ENCODE measurements around the gene AMER1. TPM values are rescaled to one million over a fixed set of nuclear protein-coding genes. Genes with fewer than 3 reads are reported as not detected.

AMER1 gene
- total RNA-seq, 1 experiment from 2014 or later: 3.4 TPM

DNA sequence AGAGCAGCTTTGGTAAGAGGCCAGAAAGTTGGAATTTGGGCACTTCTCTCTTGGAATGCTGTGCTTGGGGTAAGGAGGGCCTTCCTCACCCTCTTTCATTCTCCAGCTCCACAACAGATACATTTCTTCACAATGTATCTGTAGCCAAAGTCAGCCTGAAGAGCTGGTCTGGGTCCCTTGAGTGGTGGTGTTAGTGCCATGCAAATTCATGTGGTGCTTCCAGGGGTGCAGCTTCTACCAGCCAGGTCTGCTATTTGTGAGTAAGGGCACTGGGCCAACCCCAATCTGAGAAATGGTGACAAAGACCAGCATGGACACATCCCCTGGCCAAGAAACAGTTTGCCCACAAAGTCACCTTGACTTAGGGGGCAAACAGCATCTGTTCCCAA is 17.8 kb downstream of the AMER1 start:
- Histone ChIP-seq H3K9me3 (ENCODE audit: low read depth, low read length, poor library complexity, severe bottlenecking) (no peaks in the 10 kb centered on the region), H3K27me3 (replicated peaks; ENCODE audit: insufficient read depth, low read depth, low read length, poor library complexity) (no peaks in the 10 kb centered on the region), H3K27ac (ENCODE audit: low read depth, low read length, poor library complexity, severe bottlenecking) (no peak overlapping the region), H3K4me1 (ENCODE audit: insufficient read depth, low read length, poor library complexity, severe bottlenecking) (no peaks in the 10 kb centered on the region), H3K4me3 (ENCODE audit: low read depth, low read length, poor library complexity, severe bottlenecking) (no peak overlapping the region), H3K36me3 (ENCODE audit: insufficient read depth, low read length, poor library complexity, severe bottlenecking) (no peaks in the 10 kb centered on the region)
- DNase-seq (ENCODE audit: low spot score): no peak
- intact Hi-C loops (cut with micrococcal nuclease; ENCODE audit: unreplicated experiment): no loop called here
- ChIA-PET POLR2A (ENCODE audit: low non-redundant PET) (interaction anchor here (0.7 kb wide), 1 partner anchor 9 kb away, joined by 4 read pairs; no protein-coding TSS in a partner anchor), CTCF (no interaction called here)
- no TSS peak for BruUV-seq (replicated peaks)
- TF ChIP-seq, protein P1, sequence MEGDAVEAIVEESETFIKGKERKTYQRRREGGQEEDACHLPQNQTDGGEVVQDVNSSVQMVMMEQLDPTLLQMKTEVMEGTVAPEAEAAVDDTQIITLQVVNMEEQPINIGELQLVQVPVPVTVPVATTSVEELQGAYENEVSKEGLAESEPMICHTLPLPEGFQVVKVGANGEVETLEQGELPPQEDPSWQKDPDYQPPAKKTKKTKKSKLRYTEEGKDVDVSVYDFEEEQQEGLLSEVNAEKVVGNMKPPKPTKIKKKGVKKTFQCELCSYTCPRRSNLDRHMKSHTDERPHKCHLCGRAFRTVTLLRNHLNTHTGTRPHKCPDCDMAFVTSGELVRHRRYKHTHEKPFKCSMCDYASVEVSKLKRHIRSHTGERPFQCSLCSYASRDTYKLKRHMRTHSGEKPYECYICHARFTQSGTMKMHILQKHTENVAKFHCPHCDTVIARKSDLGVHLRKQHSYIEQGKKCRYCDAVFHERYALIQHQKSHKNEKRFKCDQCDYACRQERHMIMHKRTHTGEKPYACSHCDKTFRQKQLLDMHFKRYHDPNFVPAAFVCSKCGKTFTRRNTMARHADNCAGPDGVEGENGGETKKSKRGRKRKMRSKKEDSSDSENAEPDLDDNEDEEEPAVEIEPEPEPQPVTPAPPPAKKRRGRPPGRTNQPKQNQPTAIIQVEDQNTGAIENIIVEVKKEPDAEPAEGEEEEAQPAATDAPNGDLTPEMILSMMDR (conservative IDR thresholded peaks at IDR 0.05; ENCODE audit: low read depth, low read length): no peak
- no peak for TF ChIP-seq EZH2 (IDR thresholded peaks at IDR 0.05; ENCODE audit: borderline replicate concordance, low read depth, low read length, poor library complexity, severe bottlenecking)

- Histone ChIP-seq H3K36me3 (ENCODE audit: insufficient read depth, low read length, poor library complexity, severe bottlenecking) (no peaks in the 10 kb centered on the region), H3K9me3 (ENCODE audit: low read depth, low read length, poor library complexity, severe bottlenecking) (no peaks in the 10 kb centered on the region), H3K27me3 (replicated peaks; ENCODE audit: insufficient read depth, low read depth, low read length, poor library complexity) (no peaks in the 10 kb centered on the region), H3K4me3 (ENCODE audit: low read depth, low read length, poor library complexity, severe bottlenecking) (no peak overlapping the region), H3K4me1 (ENCODE audit: insufficient read depth, low read length, poor library complexity, severe bottlenecking) (no peaks in the 10 kb centered on the region), H3K27ac (ENCODE audit: low read depth, low read length, poor library complexity, severe bottlenecking) (no peak overlapping the region)
- no peak for DNase-seq (ENCODE audit: low spot score)
- no TSS peak for BruUV-seq (replicated peaks)
- POLR2A ChIA-PET (ENCODE audit: low non-redundant PET): interaction anchor here (0.7 kb wide), 1 partner anchor 9 kb away, joined by 4 read pairs; no protein-coding TSS in a partner anchor
- no peak for TF ChIP-seq EZH2 (IDR thresholded peaks at IDR 0.05; ENCODE audit: borderline replicate concordance, low read depth, low read length, poor library complexity, severe bottlenecking)
- TF ChIP-seq, protein P1 (conservative IDR thresholded peaks at IDR 0.05; ENCODE audit: low read depth, low read length): no peak
- CTCF ChIA-PET: no interaction called here
- intact Hi-C loops (cut with micrococcal nuclease; ENCODE audit: unreplicated experiment): no loop called here
These were observed 18.3 kb downstream of the AMER1 start for GRCh38 chrX:64186974-64187761.

DNA sequence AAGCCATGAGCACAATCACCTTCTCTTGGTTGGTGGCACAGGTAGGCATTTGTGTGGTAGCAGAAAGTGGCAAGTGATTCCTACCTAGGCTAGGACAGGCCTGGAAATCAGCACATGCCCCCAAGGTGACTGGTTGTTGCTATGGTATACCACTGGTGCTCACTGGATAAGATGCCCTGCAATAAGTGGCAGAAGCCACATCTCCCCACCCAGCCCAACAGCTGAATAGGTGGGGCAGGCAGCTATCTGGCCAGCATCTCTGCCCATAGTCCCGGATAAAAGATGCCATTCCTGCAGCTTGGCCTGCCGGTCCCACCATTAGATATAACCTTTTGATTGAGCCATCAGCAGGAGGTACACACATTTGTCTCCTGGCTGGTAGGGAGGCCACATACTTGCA is 21.1 kb downstream of the AMER1 start:
- Histone ChIP-seq H3K27me3 (replicated peaks; ENCODE audit: insufficient read depth, low read depth, low read length, poor library complexity) (no peaks in the 10 kb centered on the region), H3K4me1 (ENCODE audit: insufficient read depth, low read length, poor library complexity, severe bottlenecking) (no peaks in the 10 kb centered on the region), H3K4me3 (ENCODE audit: low read depth, low read length, poor library complexity, severe bottlenecking) (no peak overlapping the region), H3K36me3 (ENCODE audit: insufficient read depth, low read length, poor library complexity, severe bottlenecking) (no peaks in the 10 kb centered on the region), H3K27ac (ENCODE audit: low read depth, low read length, poor library complexity, severe bottlenecking) (no peak overlapping the region), H3K9me3 (ENCODE audit: low read depth, low read length, poor library complexity, severe bottlenecking) (no peaks in the 10 kb centered on the region)
- ChIA-PET CTCF (no interaction called here), POLR2A (ENCODE audit: low non-redundant PET) (no interaction called here)
- TF ChIP-seq EZH2 (IDR thresholded peaks at IDR 0.05; ENCODE audit: borderline replicate concordance, low read depth, low read length, poor library complexity, severe bottlenecking): no peak
- TF ChIP-seq, protein P1 (conservative IDR thresholded peaks at IDR 0.05; ENCODE audit: low read depth, low read length): no peak
- no peak for DNase-seq (ENCODE audit: low spot score)
- no TSS peak for BruUV-seq (replicated peaks)
- intact Hi-C loops (cut with micrococcal nuclease; ENCODE audit: unreplicated experiment): no loop called here

Data from A673 (cell line).